ENCODE data around the gene CNGB1. TPM values are rescaled to one million over a fixed set of nuclear protein-coding genes. Genes with fewer than 3 reads are reported as not detected.

CNGB1 gene
- total and polyA plus RNA-seq, 2 experiments from 2014 or later: not detected

GRCh38 chr16:57956270-57956808 lies 14.6 kb downstream of the CNGB1 start:
- Histone ChIP-seq H3K4me1 (ENCODE audit: low read depth) (no peaks in the 10 kb centered on the region), H3K9me3 (ENCODE audit: low read depth) (no peaks in the 10 kb centered on the region), H3K27me3 (no peaks in the 10 kb centered on the region), H3K36me3 (no peaks in the 10 kb centered on the region), H3K27ac (no peak overlapping the region), H3K4me3 (no peak overlapping the region)
- no peak for DNase-seq (ENCODE audit: low read depth in 1 of 2, low spot score in 1 of 2)
- TF ChIP-seq CTCF (IDR thresholded peaks at IDR 0.05; ENCODE audit: low read depth, low read length): no peak

DNA sequence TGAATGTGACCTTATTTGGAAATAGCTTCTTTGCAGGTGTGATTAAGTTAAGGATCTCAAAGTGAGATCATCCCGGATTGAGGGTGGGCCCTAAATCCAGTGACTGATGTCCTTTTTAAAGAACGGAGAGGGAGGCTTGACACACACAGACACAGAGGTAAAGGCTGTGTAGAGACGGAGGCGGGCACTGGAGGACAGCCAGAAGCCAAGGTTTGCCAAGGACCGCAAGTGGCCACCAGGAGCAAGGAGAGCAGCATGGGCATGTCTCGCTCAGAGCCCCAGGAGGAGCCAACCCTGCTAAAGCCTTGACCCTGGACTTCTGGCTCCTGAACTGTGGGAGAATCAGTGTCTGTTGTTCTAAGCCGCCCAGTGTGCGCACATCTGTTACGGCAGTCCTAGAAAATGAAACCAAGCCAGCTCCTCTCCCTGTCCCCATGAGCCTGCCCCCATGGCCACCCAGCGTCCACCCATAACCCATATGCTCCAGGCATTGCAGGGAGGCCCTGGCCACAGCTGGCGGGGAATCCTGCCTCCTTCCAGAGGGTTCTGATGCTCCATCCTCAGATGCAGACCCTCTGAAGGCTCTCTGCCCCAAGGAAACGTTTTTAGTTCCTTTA lies 15.2 kb downstream of the CNGB1 start:
- no peak for TF ChIP-seq CTCF (IDR thresholded peaks at IDR 0.05; ENCODE audit: low read depth, low read length)
- Histone ChIP-seq H3K9me3 (ENCODE audit: low read depth) (no peaks in the 10 kb centered on the region), H3K27me3 (no peaks in the 10 kb centered on the region)

DNA sequence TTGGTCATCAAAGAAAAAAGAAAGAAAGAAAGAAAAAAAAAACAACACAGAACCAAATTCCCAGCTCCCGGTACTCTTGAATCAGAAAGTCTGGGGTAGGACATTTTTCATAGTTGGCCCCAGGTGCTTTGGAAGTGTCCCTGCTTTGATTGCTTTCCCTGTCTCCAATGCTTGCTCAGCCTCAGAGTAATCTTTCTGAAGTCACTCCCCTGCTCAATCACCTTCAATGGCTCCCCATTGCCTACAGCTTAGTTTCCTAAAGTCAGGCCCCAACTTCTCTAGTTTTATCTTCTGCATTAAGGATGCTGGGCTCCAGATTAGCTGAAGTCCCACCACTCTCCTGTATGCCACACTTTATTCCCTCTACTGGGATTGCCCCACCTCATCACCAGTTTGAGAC lies 17.1 kb downstream of the CNGB1 start:
- Histone ChIP-seq H3K27ac (no peak overlapping the region), H3K4me1 (ENCODE audit: low read depth) (no peaks in the 10 kb centered on the region), H3K36me3 (no peaks in the 10 kb centered on the region), H3K9me3 (ENCODE audit: low read depth) (no peaks in the 10 kb centered on the region), H3K4me3 (no peak overlapping the region), H3K27me3 (no peaks in the 10 kb centered on the region)
- no peak for DNase-seq (ENCODE audit: low read depth in 1 of 2, low spot score in 1 of 2)
- no peak for TF ChIP-seq CTCF (IDR thresholded peaks at IDR 0.05; ENCODE audit: low read depth, low read length)

More for the DNA sequence above, 15.2 kb downstream of the CNGB1 start:
- Histone ChIP-seq H3K4me3 (no peak overlapping the region), H3K36me3 (no peaks in the 10 kb centered on the region), H3K27ac (no peak overlapping the region), H3K4me1 (ENCODE audit: low read depth) (no peaks in the 10 kb centered on the region)
- no peak for DNase-seq (ENCODE audit: low read depth in 1 of 2, low spot score in 1 of 2)

GRCh38 chr16:57952909-57953308 lies 18.0 kb downstream of the CNGB1 start:
- Histone ChIP-seq H3K4me3 (no peak overlapping the region), H3K9me3 (ENCODE audit: low read depth) (no peaks in the 10 kb centered on the region), H3K36me3 (no peaks in the 10 kb centered on the region), H3K27ac (no peak overlapping the region), H3K27me3 (no peaks in the 10 kb centered on the region), H3K4me1 (ENCODE audit: low read depth) (no peaks in the 10 kb centered on the region)
- no peak for TF ChIP-seq CTCF (IDR thresholded peaks at IDR 0.05; ENCODE audit: low read depth, low read length)
- no peak for DNase-seq (ENCODE audit: low read depth in 1 of 2, low spot score in 1 of 2)

GRCh38 chr16:57951204-57951960 lies 19.5 kb downstream of the CNGB1 start:
- no peak overlapping the region for H3K4me3 ChIP-seq
- no peaks in the 10 kb centered on the region for H3K36me3 ChIP-seq
- no peaks in the 10 kb centered on the region for H3K27me3 ChIP-seq
- H3K4me1 ChIP-seq (ENCODE audit: low read depth): no peaks in the 10 kb centered on the region
- DNase-seq (ENCODE audit: low read depth in 1 of 2, low spot score in 1 of 2): no peak
- H3K9me3 ChIP-seq (ENCODE audit: low read depth): no peaks in the 10 kb centered on the region
- H3K27ac ChIP-seq: no peak overlapping the region
- TF ChIP-seq CTCF (IDR thresholded peaks at IDR 0.05; ENCODE audit: low read depth, low read length): no peak
